Suprapubic skin (tissue), 3 donors: Measurements from ENCODE around the gene MME.

Experiments used
- CTCF ChIP-seq, 2 donors: fragments of 200-600 bp in 1 of 2; fragments of 450-650 bp in 1 of 2; sonication (generic) in 1 of 2; IDR thresholded peaks; one replicate each; pipeline ENCODE4 v1.5.1; 2016 to 2019; ENCODE audit warnings: antibody characterized with exemption in 2 of 2, mild to moderate bottlenecking in 1 of 2, moderate library complexity in 1 of 2
- POLR2A ChIP-seq, 2 donors: fragments of 450-650 bp; IDR thresholded peaks; one replicate each; pipeline ENCODE4 v1.6.1; 2017; ENCODE audit warnings: antibody characterized with exemption in 2 of 2, mild to moderate bottlenecking in 2 of 2, moderate library complexity in 2 of 2

- TF ChIP-seq CTCF (IDR thresholded peaks at IDR 0.05) (no peak), POLR2A (IDR thresholded peaks at IDR 0.05) (no peak)
Measured at GRCh38 chr3:155106119-155106518, 26.0 kb downstream of the MME start.
